Adrenal gland (tissue), 12 donors: Measurements from ENCODE around the gene CSHL1. TPM values are rescaled to one million over a fixed set of nuclear protein-coding genes. Genes with fewer than 3 reads are reported as not detected.

Experiments
- polyA plus RNA-seq, 3 donors: library from polyadenylated mRNA; stranded (reverse); fragments of 200-250 nt in 2 of 3; fragments of 350-450 nt in 1 of 3; fragmentation: Illumina TruSeq in 1 of 3; extraction: RNeasy Lipid Tissue Mini Kit (QIAGEN cat#74804) in 1 of 3; gene quantifications; one replicate each; pipeline ENCODE4 v1.2.3, GENCODE V29; 2013 to 2014
- small RNA-seq, 2 donors: library from RNA; depleted of rRNA; stranded (forward); fragments of <200 nt; gene quantifications; one replicate each; pipeline ENCODE3, GENCODE V24; 2016
- total RNA-seq, 9 donors: library from RNA; depleted of rRNA in 4 of 9; stranded (reverse); fragments of >200 nt in 4 of 9; fragments of 120-200 nt in 1 of 9; fragmentation: NEBNext Ultra II Directional in 1 of 9; extraction: Animal tissue kit (Norgen Biotek cat#: 25700) in 1 of 9; gene quantifications; one replicate each; pipeline versions ENCODE4 v1.1.0 to v1.2.4, GENCODE V29; 2013 to 2023
- donor health status: healthy with polysubstance abuse.
- donor health status: Bipolar disorder and iron deficiency.
- donor health status: DM: yes; HTN: yes; CAD: no.
- donor health status: DM: no; HTN: no; CAD: no.
- donor health status: DM: no; HTN: no; CAD: no.
- donor health status: DM: yes; HTN: yes; CAD: no.

CSHL1 gene
- total and polyA plus RNA-seq, 12 donors: not detected

Small RNAs within 50 kb of the gene (small RNA-seq; reads per million reads assigned to genes)
- gene AC040958.1 (0 reads per million in 2 donors), gene AC127029.1 (0 reads per million in 2 donors), gene GH1 (0 reads per million in 2 donors)

Other genes starting within 250 kb of the CSHL1 start
- 10 to 100 TPM in 7 of 9 donors, 1 to 10 TPM in 2; 6.3 to 20.1 (median 11.9) TPM for gene LIMD2, start 211.1 kb downstream of the CSHL1 start, total RNA-seq
- 10 to 100 TPM in 2 of 3 donors, 1 to 10 TPM in 1; 2.5 to 76.3 (median 34.6) TPM for gene LIMD2, start 211.1 kb downstream of the CSHL1 start, polyA plus RNA-seq
- 10 to 100 TPM; 16.7 to 91.1 (median 37.4) TPM for gene STRADA, start 169.5 kb downstream of the CSHL1 start, total RNA-seq
- gene STRADA, start 169.5 kb downstream of the CSHL1 start, polyA plus RNA-seq: 10 to 100 TPM; 34.5 to 67.6 (median 53.9) TPM
- gene CCDC47, start 137.7 kb downstream of the CSHL1 start, total RNA-seq: 100 to 1,000 TPM in 4 of 9 donors, 10 to 100 TPM in 5; 46.8 to 148 (median 98.1) TPM
- gene CCDC47, start 137.7 kb downstream of the CSHL1 start, polyA plus RNA-seq: 100 to 1,000 TPM in 1 of 3 donors, 10 to 100 TPM in 2; 24.2 to 216 (median 29.0) TPM
- gene DDX42, start 137.1 kb downstream of the CSHL1 start, total RNA-seq: 10 to 100 TPM; 45.0 to 99.8 (median 82.5) TPM
- gene DDX42, start 137.1 kb downstream of the CSHL1 start, polyA plus RNA-seq: 100 to 1,000 TPM in 1 of 3 donors, 10 to 100 TPM in 2; 80.3 to 109 (median 88.8) TPM
- gene PSMC5, start 83.8 kb downstream of the CSHL1 start, total RNA-seq: 100 to 1,000 TPM in 5 of 9 donors, 10 to 100 TPM in 4; 64.1 to 167 (median 125) TPM
- gene PSMC5, start 83.8 kb downstream of the CSHL1 start, polyA plus RNA-seq: 100 to 1,000 TPM; 232 to 273 (median 247) TPM
- 10 to 100 TPM; 32.4 to 56.1 (median 42.9) TPM for gene FTSJ3, start 83.6 kb downstream of the CSHL1 start, total RNA-seq
- gene FTSJ3, start 83.6 kb downstream of the CSHL1 start, polyA plus RNA-seq: 10 to 100 TPM; 19.4 to 54.1 (median 44.9) TPM
- gene SMARCD2, start 68.6 kb downstream of the CSHL1 start, total RNA-seq: 100 to 1,000 TPM in 4 of 9 donors, 10 to 100 TPM in 5; 41.9 to 185 (median 85.0) TPM
- gene SMARCD2, start 68.6 kb downstream of the CSHL1 start, polyA plus RNA-seq: 10 to 100 TPM; 43.1 to 53.7 (median 52.7) TPM
- under 1 TPM in 1 of 9 donors, not detected in 8; 0.61 TPM for gene CSH2, start 37.6 kb downstream of the CSHL1 start, total RNA-seq
- gene CSH2, start 37.6 kb downstream of the CSHL1 start, polyA plus RNA-seq: not detected
- gene GH2, start 29.3 kb downstream of the CSHL1 start, total RNA-seq: not detected
- gene GH2, start 29.3 kb downstream of the CSHL1 start, polyA plus RNA-seq: not detected
- 1 to 10 TPM in 1 of 9 donors, not detected in 8; 1.4 TPM for gene CSH1, start 14.7 kb downstream of the CSHL1 start, total RNA-seq
- not detected for gene CSH1, start 14.7 kb downstream of the CSHL1 start, polyA plus RNA-seq
- gene GH1, start 7.6 kb upstream of the CSHL1 start, total RNA-seq: not detected
- gene GH1, start 7.6 kb upstream of the CSHL1 start, polyA plus RNA-seq: not detected
- 1 to 10 TPM in 7 of 9 donors, under 1 TPM in 1, not detected in 1; 0.69 to 4.5 (median 2.2) TPM for gene CD79B, start 21.1 kb upstream of the CSHL1 start, total RNA-seq
- gene CD79B, start 21.1 kb upstream of the CSHL1 start, polyA plus RNA-seq: 1 to 10 TPM; 1.7 to 3.0 (median 2.5) TPM
- gene SCN4A, start 61.7 kb upstream of the CSHL1 start, total RNA-seq: 1 to 10 TPM in 8 of 9 donors, under 1 TPM in 1; 0.30 to 4.2 (median 1.5) TPM
- 1 to 10 TPM in 2 of 3 donors, under 1 TPM in 1; 0.42 to 1.9 (median 1.4) TPM for gene SCN4A, start 61.7 kb upstream of the CSHL1 start, polyA plus RNA-seq
- 1 to 10 TPM in 1 of 9 donors, under 1 TPM in 6, not detected in 2; 0.26 to 1.8 (median 0.57) TPM for gene PRR29, start 87.1 kb upstream of the CSHL1 start, total RNA-seq
- gene PRR29, start 87.1 kb upstream of the CSHL1 start, polyA plus RNA-seq: under 1 TPM; 0.05 to 0.72 (median 0.71) TPM
- 10 to 100 TPM; 16.6 to 42.2 (median 18.7) TPM for gene ICAM2, start 109.4 kb upstream of the CSHL1 start, total RNA-seq
- gene ICAM2, start 109.4 kb upstream of the CSHL1 start, polyA plus RNA-seq: 10 to 100 TPM in 2 of 3 donors, 1 to 10 TPM in 1; 9.6 to 40.5 (median 35.0) TPM
- 100 to 1,000 TPM in 5 of 9 donors, 10 to 100 TPM in 4; 40.4 to 205 (median 111) TPM for gene ERN1, start 218.9 kb upstream of the CSHL1 start, total RNA-seq
- 10 to 100 TPM; 31.9 to 52.4 (median 32.6) TPM for gene ERN1, start 218.9 kb upstream of the CSHL1 start, polyA plus RNA-seq